ENCODE measurements around the gene HMOX1. TPM values are rescaled to one million over a fixed set of nuclear protein-coding genes. Genes with fewer than 3 reads are reported as not detected.

Gene HMOX1
- total and polyA plus RNA-seq, 2 of the 8 experiments (the other 6 are each of a cell fraction or from before 2014, with no cell fraction given): 25.0 to 41.6 TPM

- H3K27ac ChIP-seq (ENCODE audit: low read depth, low read length): no peak overlapping the region
- no peak overlapping the region for H3K56ac ChIP-seq (replicated peaks; ENCODE audit: insufficient read length, low read depth, low read length)
- H2AFZ ChIP-seq (ENCODE audit: low read length): no peak overlapping the region
- H4K8ac ChIP-seq (ENCODE audit: extremely low read depth, insufficient read depth, low read length): no peak overlapping the region
- 85% methylated on average over 9 of the region's 10 CpGs; no CpG with 5 or more reads in 1 of the 2 experiments for WGBS, 2 experiments (ENCODE audit: extremely low coverage in 1 of 2, insufficient coverage in 1 of 2, insufficient read length in 1 of 2, insufficient replicate concordance in 2 of 2, low coverage in 1 of 2, low lambda C conversion rate in 2 of 2, missing lambda C conversion rate in 1 of 2)
- H4K5ac ChIP-seq (ENCODE audit: insufficient read length, low read depth, low read length): no peak overlapping the region
- no peak overlapping the region for H3K23ac ChIP-seq (ENCODE audit: insufficient read length)
- peak overlapping the region; percentile 18; the same call in 1 of the 2 replicates for H2BK12ac ChIP-seq (ENCODE audit: low read depth, low read length)
- no peaks in the 10 kb centered on the region for H4K20me1 ChIP-seq (replicated peaks in 1 of 2; ENCODE audit: control insufficient read depth in 1 of 2, insufficient read depth in 2 of 2, low read length in 2 of 2)
- peak overlapping the region; percentile 82; the same call in 1 of the 2 replicates for H2BK20ac ChIP-seq (ENCODE audit: low read length)
- H3K4me3 ChIP-seq (ENCODE audit: extremely low read depth in 1 of 4, insufficient read depth in 2 of 4, low read depth in 3 of 4, low read length in 4 of 4): no peak overlapping the region
- CTCF ChIA-PET (ENCODE audit: partially characterized antibody): interaction anchor here (1.3 to 1.6 kb wide), 2 partner anchors 28 to 159 kb away, joined by 3 to 4 read pairs; no protein-coding TSS in a partner anchor
- peaks cover 8% of the 10 kb centered on the region; the same call in 1 of the 2 replicates for H3K23me2 ChIP-seq (ENCODE audit: low read depth, low read length)
- H2BK15ac ChIP-seq (ENCODE audit: low read length): no peak overlapping the region
- peaks cover 2% of the 10 kb centered on the region; the same call in 1 of the 2 replicates for H3K79me1 ChIP-seq (ENCODE audit: low read depth, low read length)
- no peak for DNase-seq (ENCODE audit: low read depth in 1 of 2, low spot score in 2 of 2)
- no peak overlapping the region for H3K4me2 ChIP-seq (ENCODE audit: insufficient read depth in 1 of 2, low read depth in 2 of 2, low read length in 2 of 2)
- H3K4me1 ChIP-seq (replicated peaks in 1 of 4; ENCODE audit: control insufficient read depth in 3 of 4, insufficient read depth in 4 of 4, low read length in 3 of 4): peaks cover 22 to 31% (median 26%) of the 10 kb centered on the region in 4 experiments
- H3K4ac ChIP-seq (replicated peaks; ENCODE audit: insufficient read length, low read depth, low read length): no peak overlapping the region
- FAIRE-seq: no peak
- no peak overlapping the region for H2BK120ac ChIP-seq (replicated peaks; ENCODE audit: low read depth, low read length)
- H3K79me2 ChIP-seq (ENCODE audit: control insufficient read depth in 1 of 2, insufficient read depth in 2 of 2, low read length in 2 of 2): peaks cover 0 to 4% of the 10 kb centered on the region in 2 experiments; a peak in 1 of 4 replicates
- 0 out of 8 replicates have a peak, but pooled peaks cover 0 to 3% (median 0%) of the 10 kb centered on the region in 4 experiments for H3K36me3 ChIP-seq (ENCODE audit: control insufficient read depth in 2 of 4, insufficient read depth in 4 of 4, low read length in 3 of 4)
- peak overlapping the region; percentile 17; the same call in 1 of the 2 replicates for H2AK5ac ChIP-seq (ENCODE audit: low read depth, low read length)
- H3K9me3 ChIP-seq (ENCODE audit: insufficient read depth in 2 of 2, low read depth in 1 of 2, low read length in 1 of 2): no peaks in the 10 kb centered on the region
- no peak overlapping the region for H3K9ac ChIP-seq (replicated peaks in 1 of 4; ENCODE audit: extremely low read depth in 1 of 4, low read depth in 3 of 4, low read length in 3 of 4)
- peak overlapping the region; percentile 58 for H4K91ac ChIP-seq (replicated peaks; ENCODE audit: insufficient read length, low read length)
- 0 out of 2 replicates have a peak overlapping the region, but pooled peaks have one; percentile 26 for H3K18ac ChIP-seq (ENCODE audit: extremely low read depth, low read length)
- H3K14ac ChIP-seq (ENCODE audit: insufficient read length): no peak overlapping the region
- peak overlapping the region; percentile 95; the same call in 1 of the 2 replicates for H2BK5ac ChIP-seq (ENCODE audit: low read depth, low read length)
- POLR2A ChIA-PET (ENCODE audit: partially characterized antibody): interaction anchor here (57.4 kb wide), 1 partner anchor 35 kb away, joined by 1995 read pairs; the partner anchor contains the start of gene MCM5
- no peaks in the 10 kb centered on the region; a peak in 1 of 7 replicates for H3K27me3 ChIP-seq (replicated peaks in 1 of 4; ENCODE audit: control insufficient read depth in 3 of 4, extremely low read depth in 1 of 4, insufficient read depth in 3 of 4, low read length in 3 of 4)
- TF ChIP-seq SP2 (IDR thresholded peaks at IDR 0.05; ENCODE audit: low read length) (no peak), POLR2A (IDR thresholded peaks at IDR 0.05; ENCODE audit: control extremely low read depth in 1 of 2, low read depth in 2 of 2, low read length in 2 of 2) (no peak)
Observed at GRCh38 chr22:35379146-35379993, 1.5 kb upstream of the HMOX1 start.
